GM19372 (cell line): ENCODE data around the gene TMEM33.

Experiments
- ATAC-seq: cut with Tn5 transposase; IDR thresholded peaks from one replicate; pipeline ENCODE4 v1.9.1; 2021; ENCODE audit warnings: mild to moderate bottlenecking, low read depth, moderate library complexity; ENCODE audit not compliant: unreplicated experiment

The TMEM33 gene

DNA sequence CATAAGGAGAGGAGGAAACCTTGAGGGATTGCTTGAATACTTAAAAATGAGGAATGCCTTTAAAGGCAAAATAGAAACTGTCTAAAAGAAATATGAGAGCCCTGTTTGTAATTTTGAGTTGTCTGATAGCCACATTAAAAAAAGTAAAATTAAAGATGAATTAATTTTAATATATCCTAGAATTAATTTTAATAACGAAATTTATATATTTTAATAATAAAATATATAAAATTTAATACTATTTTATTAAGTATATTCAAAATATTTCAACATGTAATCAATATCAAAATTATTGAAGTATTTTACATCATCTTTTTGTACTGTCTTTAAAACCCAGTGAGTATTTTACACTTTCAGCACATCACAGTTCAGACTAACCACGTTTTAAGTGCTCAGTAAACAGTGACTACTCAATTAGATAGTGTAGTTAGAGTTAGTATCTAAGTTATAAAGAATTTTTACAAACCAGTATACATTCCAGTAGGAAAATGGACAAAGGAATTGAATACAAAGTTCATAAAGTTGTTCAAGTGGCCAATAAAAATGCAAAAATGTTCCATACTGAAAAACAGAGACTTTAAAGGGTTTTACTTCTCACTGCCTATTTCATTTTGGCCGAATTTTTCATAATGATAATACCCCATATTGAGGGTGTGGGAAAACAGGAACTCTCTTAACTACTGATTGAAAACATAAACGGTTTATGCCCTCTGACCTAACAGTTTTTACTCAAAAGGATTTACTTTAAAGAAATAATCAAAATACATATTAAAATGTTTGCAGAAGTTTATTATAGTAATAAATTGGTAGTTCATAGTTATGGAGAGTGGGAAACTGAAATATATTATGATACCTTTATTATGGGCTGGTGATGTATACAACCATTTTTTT lies 58.0 kb downstream of the TMEM33 start:
- ATAC-seq, result no peak

DNA sequence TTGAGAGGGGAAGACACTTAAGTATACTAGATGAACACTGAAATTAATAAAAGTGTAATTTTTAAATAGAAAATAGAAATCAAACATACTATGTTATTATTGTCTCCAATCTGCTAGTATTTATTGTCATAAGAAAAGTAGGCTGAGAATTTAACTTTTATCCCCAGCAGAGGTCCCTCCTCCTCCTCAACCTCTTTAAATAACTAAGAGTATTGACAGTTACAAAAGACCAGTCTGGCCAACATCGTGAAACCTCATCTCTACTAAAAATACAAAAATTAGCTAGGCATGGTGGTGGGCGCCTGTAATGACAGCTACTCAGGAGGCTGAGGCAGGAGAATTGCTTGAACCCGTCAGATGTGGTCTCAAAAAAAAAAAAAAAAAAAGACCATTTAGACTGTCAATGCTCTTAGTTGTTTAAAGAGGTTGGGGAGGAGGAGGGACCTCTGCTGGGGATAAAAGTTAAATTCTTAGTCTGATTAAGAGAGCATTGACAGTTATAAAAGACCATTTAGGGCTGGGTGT lies 59.3 kb downstream of the TMEM33 start:
- no peak for ATAC-seq

DNA sequence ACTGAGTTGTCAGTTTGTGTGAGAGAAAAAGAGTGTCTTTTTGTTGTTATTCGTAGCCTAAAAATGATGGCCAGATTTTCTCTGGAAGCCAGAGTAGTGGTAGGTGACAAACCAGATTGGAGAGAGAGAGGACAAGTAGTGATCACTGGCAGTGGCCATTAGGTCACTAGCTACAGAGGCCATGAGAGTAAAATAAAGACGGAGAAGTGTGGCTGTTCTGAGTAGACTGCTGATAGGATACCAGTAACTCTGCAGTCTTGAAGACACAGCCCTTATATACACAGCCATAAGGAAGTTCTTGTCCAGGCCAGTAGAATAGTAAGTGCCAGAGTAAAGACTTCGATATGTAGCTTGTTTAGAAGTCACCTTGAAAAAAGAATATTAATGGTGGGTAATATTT lies 62.8 kb downstream of the TMEM33 start:
- no peak for ATAC-seq

GRCh38 chr4:41999321-41999720 lies 64.1 kb downstream of the TMEM33 start:
- ATAC-seq, result no peak

DNA sequence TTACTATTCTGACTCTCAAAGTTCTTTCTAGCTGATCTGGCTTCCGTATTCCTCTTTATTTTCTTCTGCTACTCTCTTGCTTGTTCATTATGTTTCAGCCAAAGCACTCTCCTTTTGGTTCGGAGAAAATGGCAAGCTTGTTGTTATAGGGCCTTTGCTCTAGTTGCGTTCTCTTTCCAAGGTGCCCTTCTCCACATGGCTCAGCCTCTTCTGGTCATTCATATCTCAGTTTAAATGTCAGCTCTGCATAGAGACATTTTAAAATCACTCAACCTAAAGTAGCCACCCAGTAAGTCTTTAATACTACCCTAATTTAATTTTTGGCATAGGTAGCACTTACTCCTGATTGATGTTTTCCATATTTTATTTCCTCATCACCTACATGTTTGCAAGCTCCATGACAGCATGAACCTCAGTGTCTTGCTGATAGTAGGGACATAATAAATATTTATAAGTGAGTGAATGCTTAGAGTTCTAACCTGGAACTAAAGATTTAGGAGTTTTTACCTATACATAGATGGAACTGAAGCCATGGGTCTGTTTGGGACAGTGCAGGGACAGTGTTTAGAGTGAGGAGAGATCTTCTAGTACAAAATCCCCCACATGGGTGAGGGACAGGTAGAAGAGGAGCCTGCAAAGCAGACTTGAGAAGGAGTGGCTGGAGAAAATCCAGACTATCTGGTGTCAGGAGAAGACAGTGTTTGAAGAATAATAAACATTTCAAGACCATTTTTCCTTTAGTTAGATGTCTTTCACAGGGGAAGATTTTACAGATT lies 73.0 kb downstream of the TMEM33 start:
- ATAC-seq, result no peak
